H9 (cell line): ENCODE results near the gene NAB2. TPM values are rescaled to one million over a fixed set of nuclear protein-coding genes. Genes with fewer than 3 reads are reported as not detected.
A peak's percentile ranks its signal among the peaks of the same experiment; 100 is the strongest.

Experiments
- DNase-seq: peaks from one replicate; pipeline ENCODE4 v3.0.0-alpha.2; 2017
- H2AFZ ChIP-seq: one replicate; pipeline ENCODE4 v1.6.1; 2013; ENCODE audit warnings: mild to moderate bottlenecking, low read length, control low read depth, moderate library complexity
- H2AK5ac ChIP-seq: 2 replicates; pipeline ENCODE4 v1.6.1; 2013; ENCODE audit warnings: low read length, control low read depth, mixed read lengths; ENCODE audit not compliant: insufficient read length
- H2BK120ac ChIP-seq: one replicate; pipeline ENCODE4 v1.6.1; 2013; ENCODE audit warnings: low read depth, mild to moderate bottlenecking, low read length, control low read depth, inconsistent platforms; ENCODE audit not compliant: poor library complexity, severe bottlenecking
- H2BK12ac ChIP-seq: 2 replicates; pipeline ENCODE4 v1.6.1; 2013; ENCODE audit warnings: low read length, control low read depth, mixed read lengths, low read depth; ENCODE audit not compliant: insufficient read length
- H2BK15ac ChIP-seq: 2 replicates; pipeline ENCODE4 v1.6.1; 2013; ENCODE audit warnings: low read depth, low read length, control low read depth
- H2BK20ac ChIP-seq: one replicate; pipeline ENCODE4 v1.6.1; 2013; ENCODE audit warnings: low read depth, mild to moderate bottlenecking, low read length, control low read depth, inconsistent platforms; ENCODE audit not compliant: poor library complexity, severe bottlenecking
- H2BK5ac ChIP-seq: 2 replicates; pipeline ENCODE4 v1.6.1; 2013; ENCODE audit warnings: low read length, control low read depth, mixed read lengths; ENCODE audit not compliant: insufficient read length
- H3K14ac ChIP-seq: 2 replicates; pipeline ENCODE4 v1.6.1; 2013; ENCODE audit warnings: low read length, control low read depth; ENCODE audit not compliant: insufficient read depth
- H3K18ac ChIP-seq: 2 replicates; pipeline ENCODE4 v1.6.1; 2013; ENCODE audit warnings: low read depth, mild to moderate bottlenecking, mixed read lengths, low read length, control low read depth; ENCODE audit not compliant: insufficient read length
- H3K23ac ChIP-seq: 2 replicates; pipeline ENCODE4 v1.6.1; 2013; ENCODE audit warnings: low read length, control low read depth, mixed read lengths, low read depth; ENCODE audit not compliant: insufficient read length
- H3K23me2 ChIP-seq: 2 replicates; pipeline ENCODE4 v1.6.1; 2013; ENCODE audit warnings: low read depth, mild to moderate bottlenecking, mixed read lengths, low read length, control low read depth; ENCODE audit not compliant: insufficient read length, poor library complexity, severe bottlenecking
- H3K27ac ChIP-seq: 2 replicates; pipeline ENCODE4 v1.5.1; 2013; ENCODE audit warnings: low read length, control low read depth, mixed read lengths, low read depth; ENCODE audit not compliant: insufficient read length
- H3K27me3 ChIP-seq: 2 replicates; pipeline ENCODE4 v1.6.1; 2013; ENCODE audit warnings: low read length, control low read depth, inconsistent platforms; ENCODE audit not compliant: insufficient read depth
- H3K4ac ChIP-seq: 2 replicates; pipeline ENCODE4 v1.6.1; 2013; ENCODE audit warnings: low read depth, mild to moderate bottlenecking, control low read depth, inconsistent platforms, low read length, moderate library complexity
- H3K4me1 ChIP-seq: 2 replicates; pipeline ENCODE4 v1.6.1; 2013; ENCODE audit warnings: low read length, control low read depth, inconsistent platforms; ENCODE audit not compliant: insufficient read depth
- H3K4me2 ChIP-seq: 2 replicates; pipeline ENCODE4 v1.6.1; 2013; ENCODE audit warnings: low read length, control low read depth, mixed read lengths; ENCODE audit not compliant: insufficient read length, insufficient read depth
- H3K56ac ChIP-seq: 2 replicates; pipeline ENCODE4 v1.6.1; 2013; ENCODE audit warnings: low read depth, mild to moderate bottlenecking, mixed read lengths, low read length, control low read depth; ENCODE audit not compliant: insufficient read length
- H3K79me1 ChIP-seq: 2 replicates; pipeline ENCODE4 v1.6.1; 2013; ENCODE audit warnings: low read depth, mild to moderate bottlenecking, moderate library complexity, low read length, control low read depth, inconsistent platforms; ENCODE audit not compliant: insufficient read depth, poor library complexity, severe bottlenecking
- H3K79me2 ChIP-seq: 2 replicates; pipeline ENCODE4 v1.6.1; 2013; ENCODE audit warnings: low read length, control low read depth, inconsistent platforms; ENCODE audit not compliant: insufficient read depth
- H3K9ac ChIP-seq: 2 replicates; pipeline ENCODE4 v1.6.1; 2013; ENCODE audit warnings: low read length, control low read depth, mixed read lengths; ENCODE audit not compliant: insufficient read length; ENCODE audit errors: extremely low read depth
- H3K9me3 ChIP-seq: one replicate; pipeline ENCODE4 v1.6.1; 2013; ENCODE audit warnings: low read depth, low read length, inconsistent platforms; ENCODE audit not compliant: control insufficient read depth
- H3T11ph ChIP-seq: one replicate; pipeline ENCODE4 v1.6.1; 2013; ENCODE audit warnings: mild to moderate bottlenecking, low read length, control low read depth, inconsistent platforms
- H4K20me1 ChIP-seq: one replicate; pipeline ENCODE4 v1.6.1; 2013; ENCODE audit not compliant: control insufficient read depth, insufficient read length, insufficient read depth
- H4K5ac ChIP-seq: 2 replicates; pipeline ENCODE4 v1.6.1; 2013; ENCODE audit warnings: low read depth, mild to moderate bottlenecking, mixed read lengths, low read length, control low read depth; ENCODE audit not compliant: insufficient read length
- H4K8ac ChIP-seq: replicated peaks from 2 replicates; pipeline ENCODE4 v1.6.1; 2013; ENCODE audit warnings: low read length, control low read depth, mixed read lengths, low read depth; ENCODE audit not compliant: insufficient read length
- H4K91ac ChIP-seq: 2 replicates; pipeline ENCODE4 v1.6.1; 2013; ENCODE audit warnings: low read depth, mild to moderate bottlenecking, moderate library complexity, mixed read lengths, low read length, control low read depth; ENCODE audit not compliant: insufficient read length
- H3K27ac Mint-ChIP-seq, 3 experiments: 2 replicates in 2 of 3; 3 replicates in 1 of 3; pipeline ENCODE4 v1.8.0; 2020 to 2021; ENCODE audit warnings: mixed read lengths in 3 of 3, mild to moderate bottlenecking in 1 of 3, moderate library complexity in 1 of 3
- H3K27me3 Mint-ChIP-seq: 2 replicates; pipeline ENCODE4 v1.8.0; 2021; ENCODE audit warnings: low read depth, mild to moderate bottlenecking, moderate library complexity, mixed read lengths
- H3K36me3 Mint-ChIP-seq, 3 experiments: 2 replicates in 2 of 3; 3 replicates in 1 of 3; pipeline ENCODE4 v1.8.0; 2020 to 2021; ENCODE audit warnings: low read depth in 3 of 3, mixed read lengths in 3 of 3; ENCODE audit not compliant: insufficient read depth in 1 of 3
- H3K4me1 Mint-ChIP-seq, 2 experiments: 2 replicates each; pipeline ENCODE4 v1.8.0; 2020; ENCODE audit warnings: mixed read lengths in 2 of 2
- H3K4me3 Mint-ChIP-seq, 2 experiments: 2 replicates in 1 of 2; 3 replicates in 1 of 2; pipeline ENCODE4 v1.8.0; 2020 to 2021; ENCODE audit warnings: mild to moderate bottlenecking in 2 of 2, mixed read lengths in 2 of 2, moderate library complexity in 1 of 2
- H3K9me3 Mint-ChIP-seq, 2 experiments: 2 replicates in 1 of 2; 3 replicates in 1 of 2; pipeline ENCODE4 v1.8.0; 2020; ENCODE audit warnings: mild to moderate bottlenecking in 2 of 2, mixed read lengths in 2 of 2, moderate library complexity in 1 of 2
- CTCF ChIP-seq: fragments of 200-600 bp; sonication (generic); conservative IDR thresholded peaks from 3 replicates; pipeline ENCODE4 v1.8.0; 2021; ENCODE audit warnings: antibody characterized with exemption, mild to moderate bottlenecking
- WGBS: extraction: QIAGEN DNeasy Blood & Tissue Kit; methylation state at CpG from one replicate; pipeline ENCODE4 v1.1.7; 2013; ENCODE audit warnings: missing lambda C conversion rate, low lambda C conversion rate, mixed read lengths; ENCODE audit not compliant: insufficient read length; ENCODE audit errors: extremely low coverage; 5-methylcytosine and 5-hydroxymethylcytosine counted together
- total RNA-seq: library from RNA; stranded (reverse); gene quantifications from 2 replicates; pipeline ENCODE4 v1.2.1, GENCODE V29; 2021

NAB2 gene
- total RNA-seq, 1 experiment from 2014 or later, result 67.8 TPM

DNA sequence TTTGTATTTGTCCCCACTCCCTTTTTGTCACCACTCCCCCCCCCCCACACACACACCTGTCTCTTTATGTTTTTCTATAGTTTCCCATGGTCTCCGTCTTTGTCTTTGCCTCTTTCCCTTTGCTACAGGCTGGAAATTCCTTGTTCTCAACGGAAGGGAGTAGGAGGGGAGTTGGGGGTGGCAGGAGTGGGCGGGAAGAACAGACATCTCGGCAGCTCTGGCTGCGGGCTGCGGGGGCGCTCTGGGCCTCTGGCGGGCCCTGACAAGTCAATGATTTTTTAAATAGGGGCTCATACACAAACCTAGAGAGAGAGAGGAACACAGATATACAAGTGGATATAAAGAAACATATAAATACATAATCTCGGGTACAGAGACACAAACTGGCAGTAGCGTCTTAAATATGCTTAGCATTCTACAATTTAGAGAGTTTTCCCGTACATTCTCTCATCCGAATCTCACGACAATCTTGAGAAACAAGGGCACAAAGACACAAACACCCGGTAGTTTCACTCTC lies 2.4 kb upstream of the NAB2 start:
- H3K9me3 ChIP-seq, result no peaks in the 10 kb centered on the region
- Mint-ChIP-seq H3K4me1 (peaks cover 35 to 36% of the 10 kb centered on the region in 2 experiments), H3K27me3 (no peaks in the 10 kb centered on the region), H3K4me3 (peak overlapping the region; percentile 79 to 87), H3K36me3 (peaks cover 2 to 17% (median 17%) of the 10 kb centered on the region in 3 experiments; a peak in 6 of 7 replicates), H3K9me3 (no peaks in the 10 kb centered on the region; a peak in 1 of 5 replicates), H3K27ac (peak overlapping the region; percentile 94 to 98 (median 96))
- H3K9ac ChIP-seq, result peak overlapping the region; percentile 8
- H3K18ac ChIP-seq, result peak overlapping the region; percentile 41
- H3K4me2 ChIP-seq, result peak overlapping the region; percentile 63
- H4K8ac ChIP-seq, result no peak overlapping the region
- H3K79me2 ChIP-seq, result no peaks in the 10 kb centered on the region; the same call in 1 of the 2 replicates
- H3K23ac ChIP-seq, result no peak overlapping the region
- TF ChIP-seq CTCF, result peak; percentile 55
- H2BK15ac ChIP-seq, result no peak overlapping the region
- H3T11ph ChIP-seq, result no peak overlapping the region
- no peaks in the 10 kb centered on the region for H3K27me3 ChIP-seq
- no peak overlapping the region for H2BK5ac ChIP-seq
- DNase-seq, result peak; percentile 87
- H2AFZ ChIP-seq, result no peak overlapping the region
- no peaks in the 10 kb centered on the region for H3K79me1 ChIP-seq
- H2AK5ac ChIP-seq, result no peak overlapping the region
- no peak overlapping the region for H3K14ac ChIP-seq
- H4K91ac ChIP-seq, result no peak overlapping the region
- no CpG with 5 or more reads among the region's 14 CpGs for WGBS
- H3K27ac ChIP-seq, result peak overlapping the region; percentile 67
- peaks cover 9% of the 10 kb centered on the region for H3K23me2 ChIP-seq
- H2BK12ac ChIP-seq, result no peak overlapping the region
- no peak overlapping the region for H4K5ac ChIP-seq
- no peak overlapping the region for H2BK120ac ChIP-seq
- H3K4ac ChIP-seq, result no peak overlapping the region
- no peak overlapping the region for H3K56ac ChIP-seq
- no peaks in the 10 kb centered on the region for H3K4me1 ChIP-seq
- no peak overlapping the region for H2BK20ac ChIP-seq
- no peaks in the 10 kb centered on the region for H4K20me1 ChIP-seq
